ENCODE results near the gene CARD11. TPM values are rescaled to one million over a fixed set of nuclear protein-coding genes. Genes with fewer than 3 reads are reported as not detected.
"Not testable (repeated sequence)": the region's sequence is repeated elsewhere in the genome, so short reads cannot be mapped to it uniquely, and the experiment has no call there.

Gene CARD11
- total RNA-seq, 2 experiments from 2014 or later: 163 TPM

GRCh38 chr7:3063016-3063753, 19.5 kb upstream of the CARD11 start:
- peaks cover 73% of the 10 kb centered on the region for H3K4me1 Mint-ChIP-seq
- peaks cover 5% of the 10 kb centered on the region for H3K9me3 Mint-ChIP-seq
- peak; percentile 88 for DNase-seq
- H3K36me3 Mint-ChIP-seq (ENCODE audit: low read depth): peaks cover 7% of the 10 kb centered on the region
- peak overlapping the region; percentile 86 for H3K27ac Mint-ChIP-seq
- no peaks in the 10 kb centered on the region for H3K27me3 Mint-ChIP-seq
- ChIA-PET CTCF (interaction anchor here (0.6 to 4.4 kb wide), 14 partner anchors 13 to 169 kb away, joined by 3 to 56 read pairs (median 3); no protein-coding TSS in a partner anchor), POLR2A (interaction anchor here (1.3 to 6.1 kb wide), 7 partner anchors 20 to 168 kb away, joined by 3 to 65 read pairs (median 6); partner anchors contain the start of gene CARD11)
- peak overlapping the region; percentile 52 for H3K4me3 Mint-ChIP-seq

- H3K4me1 Mint-ChIP-seq: peaks cover 16% of the 10 kb centered on the region
- H3K27me3 Mint-ChIP-seq: peaks cover 11% of the 10 kb centered on the region
- no peak for DNase-seq
- H3K36me3 Mint-ChIP-seq (ENCODE audit: low read depth): peaks cover 7% of the 10 kb centered on the region
- H3K27ac Mint-ChIP-seq: no peak overlapping the region
- H3K9me3 Mint-ChIP-seq: peaks cover 13% of the 10 kb centered on the region
- ChIA-PET CTCF (no interaction called here), POLR2A (no interaction called here)
- H3K4me3 Mint-ChIP-seq: no peak overlapping the region
These were observed 13.4 kb upstream of the CARD11 start for GRCh38 chr7:3057066-3057420.

- H3K9me3 Mint-ChIP-seq: peaks cover 13% of the 10 kb centered on the region
- CTCF ChIA-PET: no interaction called here
- peaks cover 15% of the 10 kb centered on the region for H3K27me3 Mint-ChIP-seq
- H3K36me3 Mint-ChIP-seq (ENCODE audit: low read depth): peaks cover 7% of the 10 kb centered on the region
- H3K4me1 Mint-ChIP-seq: peaks cover 12% of the 10 kb centered on the region
- no peak overlapping the region for H3K27ac Mint-ChIP-seq
- H3K4me3 Mint-ChIP-seq: no peak overlapping the region
- DNase-seq: no peak
- POLR2A ChIA-PET: no interaction called here
These were observed 12.8 kb upstream of the CARD11 start for GRCh38 chr7:3056234-3057065.

- H3K36me3 Mint-ChIP-seq (ENCODE audit: low read depth): peaks cover 14% of the 10 kb centered on the region
- H3K27me3 Mint-ChIP-seq: peaks cover 20% of the 10 kb centered on the region
- H3K27ac Mint-ChIP-seq: no peak overlapping the region
- no peak overlapping the region for H3K4me3 Mint-ChIP-seq
- no peak for DNase-seq
- H3K4me1 Mint-ChIP-seq: peaks cover 7% of the 10 kb centered on the region
- CTCF ChIA-PET: interaction anchor here (3.5 kb wide), 1 partner anchor 10 kb away, joined by 21 read pairs; no protein-coding TSS in a partner anchor
- peaks cover 20% of the 10 kb centered on the region for H3K9me3 Mint-ChIP-seq
- POLR2A ChIA-PET: no interaction called here
These were observed 12.0 kb upstream of the CARD11 start for GRCh38 chr7:3055626-3056025.

GRCh38 chr7:3042861-3043489, 692 bp downstream of the CARD11 start:
- peak overlapping the region; percentile 98 for H3K4me3 Mint-ChIP-seq
- no peaks in the 10 kb centered on the region for H3K9me3 Mint-ChIP-seq
- CTCF ChIA-PET: interaction anchor here (1.0 to 2.3 kb wide), 5 partner anchors 15 to 111 kb away, joined by 3 to 11 read pairs (median 4); no protein-coding TSS in a partner anchor
- peak overlapping the region; percentile 94 for H3K27ac Mint-ChIP-seq
- H3K4me1 Mint-ChIP-seq: peaks cover 57% of the 10 kb centered on the region
- H3K36me3 Mint-ChIP-seq (ENCODE audit: low read depth): peaks cover 43% of the 10 kb centered on the region
- H3K27me3 Mint-ChIP-seq: no peaks in the 10 kb centered on the region
- peak; percentile 82 for DNase-seq
- POLR2A ChIA-PET: interaction anchor here (0.6 to 2.9 kb wide), 11 partner anchors 20 to 77 kb away, joined by 3 to 21 read pairs (median 6); no protein-coding TSS in a partner anchor

- Mint-ChIP-seq H3K4me3 (peak overlapping the region; percentile 98), H3K4me1 (peaks cover 63% of the 10 kb centered on the region), H3K27me3 (no peaks in the 10 kb centered on the region), H3K36me3 (ENCODE audit: low read depth) (peaks cover 51% of the 10 kb centered on the region), H3K9me3 (no peaks in the 10 kb centered on the region), H3K27ac (peak overlapping the region; percentile 94)
- POLR2A ChIA-PET: interaction anchor here (0.6 to 2.9 kb wide), 13 partner anchors 21 to 78 kb away, joined by 3 to 21 read pairs (median 6); no protein-coding TSS in a partner anchor
- CTCF ChIA-PET: interaction anchor here (1.0 to 2.6 kb wide), 7 partner anchors 13 to 112 kb away, joined by 3 to 11 read pairs (median 4); no protein-coding TSS in a partner anchor
- no peak for DNase-seq
These were observed 1.5 kb downstream of the CARD11 start for GRCh38 chr7:3041986-3042675.

GRCh38 chr7:3039787-3040186, 3.9 kb downstream of the CARD11 start:
- Mint-ChIP-seq H3K27ac (peak overlapping the region; percentile 72), H3K9me3 (no peaks in the 10 kb centered on the region), H3K36me3 (ENCODE audit: low read depth) (peaks cover 57% of the 10 kb centered on the region), H3K4me3 (peak overlapping the region; percentile 52), H3K4me1 (peaks cover 67% of the 10 kb centered on the region), H3K27me3 (no peaks in the 10 kb centered on the region)
- DNase-seq: no peak
- ChIA-PET CTCF (interaction anchor here (0.6 to 2.6 kb wide), 9 partner anchors 11 to 1854 kb away, joined by 3 to 7 read pairs (median 3); no protein-coding TSS in a partner anchor), POLR2A (interaction anchor here (0.6 to 2.8 kb wide), 4 partner anchors 23 to 219 kb away, joined by 3 to 11 read pairs (median 3); no protein-coding TSS in a partner anchor)

- peaks cover 62% of the 10 kb centered on the region for H3K4me1 Mint-ChIP-seq
- CTCF ChIA-PET: interaction anchor here (1.1 kb wide), 1 partner anchor 12 kb away, joined by 4 read pairs; no protein-coding TSS in a partner anchor
- H3K9me3 Mint-ChIP-seq, POLR2A ChIA-PET, H3K27me3 Mint-ChIP-seq, DNase-seq, H3K4me3 Mint-ChIP-seq: not testable (repeated sequence)
- peaks cover 68% of the 10 kb centered on the region for H3K36me3 Mint-ChIP-seq (ENCODE audit: low read depth)
- peak overlapping the region; percentile 45 for H3K27ac Mint-ChIP-seq
These were observed 5.7 kb downstream of the CARD11 start for GRCh38 chr7:3038011-3038410.

- H3K4me3 Mint-ChIP-seq: no peak overlapping the region
- H3K27ac Mint-ChIP-seq: no peak overlapping the region
- no peak for DNase-seq
- H3K27me3 Mint-ChIP-seq: no peaks in the 10 kb centered on the region
- CTCF ChIA-PET: interaction anchor here (1.1 kb wide), 1 partner anchor 13 kb away, joined by 4 read pairs; no protein-coding TSS in a partner anchor
- no peaks in the 10 kb centered on the region for H3K9me3 Mint-ChIP-seq
- peaks cover 70% of the 10 kb centered on the region for H3K36me3 Mint-ChIP-seq (ENCODE audit: low read depth)
- POLR2A ChIA-PET: interaction anchor here (0.7 kb wide), 1 partner anchor 27 kb away, joined by 3 read pairs; no protein-coding TSS in a partner anchor
- H3K4me1 Mint-ChIP-seq: peaks cover 58% of the 10 kb centered on the region
These were observed 6.4 kb downstream of the CARD11 start for GRCh38 chr7:3037259-3037658.

- no peak for DNase-seq
- H3K36me3 Mint-ChIP-seq (ENCODE audit: low read depth): peaks cover 70% of the 10 kb centered on the region
- peaks cover 46% of the 10 kb centered on the region for H3K4me1 Mint-ChIP-seq
- H3K4me3 Mint-ChIP-seq: no peak overlapping the region
- H3K27me3 Mint-ChIP-seq: no peaks in the 10 kb centered on the region
- no peaks in the 10 kb centered on the region for H3K9me3 Mint-ChIP-seq
- ChIA-PET CTCF (no interaction called here), POLR2A (no interaction called here)
- H3K27ac Mint-ChIP-seq: peak overlapping the region; percentile 4
These were observed 9.0 kb downstream of the CARD11 start for GRCh38 chr7:3034591-3035150.

GRCh38 chr7:3033581-3033980, 10.1 kb downstream of the CARD11 start:
- H3K9me3 Mint-ChIP-seq: no peaks in the 10 kb centered on the region
- CTCF ChIA-PET: no interaction called here
- no peak for DNase-seq
- H3K4me1 Mint-ChIP-seq: peaks cover 47% of the 10 kb centered on the region
- H3K27me3 Mint-ChIP-seq: no peaks in the 10 kb centered on the region
- peaks cover 73% of the 10 kb centered on the region for H3K36me3 Mint-ChIP-seq (ENCODE audit: low read depth)
- H3K4me3 Mint-ChIP-seq: no peak overlapping the region
- POLR2A ChIA-PET: no interaction called here
- no peak overlapping the region for H3K27ac Mint-ChIP-seq

- Mint-ChIP-seq H3K4me1 (peaks cover 47% of the 10 kb centered on the region), H3K36me3 (ENCODE audit: low read depth) (peaks cover 73% of the 10 kb centered on the region), H3K9me3 (no peaks in the 10 kb centered on the region), H3K4me3 (no peak overlapping the region), H3K27ac (no peak overlapping the region), H3K27me3 (no peaks in the 10 kb centered on the region)
- POLR2A ChIA-PET: no interaction called here
- DNase-seq: no peak
- CTCF ChIA-PET: no interaction called here
These were observed 10.5 kb downstream of the CARD11 start for GRCh38 chr7:3033136-3033535.

Measured in activated CD4-positive, alpha-beta memory T cell treated with anti-CD3 and anti-CD28 coated beads, Interleukin-2, amount 10 ng/mL, durations not matched to agents 7 days and 5 days (primary cell).